ENCODE data around the gene NRXN2. TPM values are rescaled to one million over a fixed set of nuclear protein-coding genes. Genes with fewer than 3 reads are reported as not detected.

Gene NRXN2
- total RNA-seq, 1 experiment from 2014 or later, result 0.15 TPM

GRCh38 chr11:64599698-64600211 is 123.2 kb downstream of the NRXN2 start:
- intact Hi-C loops (cut with micrococcal nuclease; ENCODE audit: unreplicated experiment) (no loop called here), in situ Hi-C loops (cut with HindIII; ENCODE audit: low pct_unique_long_range_greater_than_20kb, low sequenced_read_pairs) (no loop called here)
- ATAC-seq (no peak), DNase-seq (ENCODE audit: low read depth, low spot score) (no peak)
- TF ChIP-seq REST (IDR thresholded peaks at IDR 0.05; ENCODE audit: insufficient read depth in 1 of 2, low read depth in 2 of 2, low read length in 1 of 2) (no peak), SIN3A (IDR thresholded peaks at IDR 0.05; ENCODE audit: borderline replicate concordance, insufficient read depth, low read depth, low read length) (no peak)
- TF ChIP-seq, protein P1, sequence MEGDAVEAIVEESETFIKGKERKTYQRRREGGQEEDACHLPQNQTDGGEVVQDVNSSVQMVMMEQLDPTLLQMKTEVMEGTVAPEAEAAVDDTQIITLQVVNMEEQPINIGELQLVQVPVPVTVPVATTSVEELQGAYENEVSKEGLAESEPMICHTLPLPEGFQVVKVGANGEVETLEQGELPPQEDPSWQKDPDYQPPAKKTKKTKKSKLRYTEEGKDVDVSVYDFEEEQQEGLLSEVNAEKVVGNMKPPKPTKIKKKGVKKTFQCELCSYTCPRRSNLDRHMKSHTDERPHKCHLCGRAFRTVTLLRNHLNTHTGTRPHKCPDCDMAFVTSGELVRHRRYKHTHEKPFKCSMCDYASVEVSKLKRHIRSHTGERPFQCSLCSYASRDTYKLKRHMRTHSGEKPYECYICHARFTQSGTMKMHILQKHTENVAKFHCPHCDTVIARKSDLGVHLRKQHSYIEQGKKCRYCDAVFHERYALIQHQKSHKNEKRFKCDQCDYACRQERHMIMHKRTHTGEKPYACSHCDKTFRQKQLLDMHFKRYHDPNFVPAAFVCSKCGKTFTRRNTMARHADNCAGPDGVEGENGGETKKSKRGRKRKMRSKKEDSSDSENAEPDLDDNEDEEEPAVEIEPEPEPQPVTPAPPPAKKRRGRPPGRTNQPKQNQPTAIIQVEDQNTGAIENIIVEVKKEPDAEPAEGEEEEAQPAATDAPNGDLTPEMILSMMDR (IDR thresholded peaks at IDR 0.05), result no peak
- H3K9me3 ChIP-seq (ENCODE audit: control insufficient read depth, insufficient read depth, low read depth, low read length), result no peaks in the 10 kb centered on the region
- no peaks in the 10 kb centered on the region for H3K36me3 ChIP-seq (ENCODE audit: control insufficient read depth, insufficient read depth, low read length)
- no TSS peak for BruUV-seq (replicated peaks)
- H3K4me3 ChIP-seq (ENCODE audit: low read depth in 2 of 2, low read length in 2 of 2), result no peak overlapping the region
- H3K27me3 ChIP-seq (ENCODE audit: control insufficient read depth, insufficient read depth, low read length), result no peaks in the 10 kb centered on the region
- CTCF ChIA-PET, result no interaction called here
- H3K27ac ChIP-seq (ENCODE audit: low read length), result no peak overlapping the region
- H3K4me1 ChIP-seq (ENCODE audit: control insufficient read depth, insufficient read depth, low read length), result no peaks in the 10 kb centered on the region
- POLR2A ChIA-PET, result no interaction called here

DNA sequence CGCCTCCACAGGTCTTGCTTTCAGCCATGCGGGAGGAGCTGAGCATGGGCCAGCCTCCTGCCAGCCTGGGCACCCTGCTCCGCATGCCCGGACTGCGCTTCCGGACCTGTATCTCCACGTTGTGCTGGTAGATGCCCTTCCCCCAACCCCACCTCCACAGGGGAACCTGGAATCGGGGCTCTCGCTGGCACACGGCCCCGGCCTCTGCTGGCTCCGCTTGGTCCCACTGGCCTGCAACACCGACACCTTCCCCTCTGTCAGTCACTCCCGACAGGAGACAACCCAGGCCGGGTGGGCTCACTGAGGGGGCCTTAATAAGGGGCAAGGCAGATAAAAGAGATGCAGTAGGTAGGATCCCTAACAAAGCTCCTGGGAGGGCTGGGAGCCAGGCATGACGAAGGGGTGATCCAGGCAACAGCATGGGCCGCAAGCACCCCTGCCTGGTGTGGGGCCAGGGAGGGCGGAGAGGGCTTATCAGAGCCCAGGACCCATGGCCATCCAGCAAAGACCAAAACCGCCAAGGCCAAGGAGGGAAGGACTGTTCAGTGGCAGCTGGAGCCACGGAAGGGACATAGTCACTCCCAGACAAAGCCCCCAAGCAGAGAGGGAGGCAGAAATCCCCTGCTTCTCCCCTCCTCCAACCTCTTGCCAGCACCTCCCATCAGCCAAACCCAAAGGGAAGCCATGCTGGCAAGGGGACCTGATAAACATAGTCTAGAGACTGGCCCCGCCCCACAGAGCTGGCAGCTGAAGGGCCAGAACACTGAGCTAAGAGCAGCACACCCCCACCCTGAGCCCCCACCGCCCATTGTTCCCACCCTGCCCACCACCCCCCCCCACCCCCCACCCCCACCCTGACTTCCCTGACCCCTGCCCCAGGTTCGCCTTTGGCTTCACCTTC is 124.0 kb downstream of the NRXN2 start:
- CTCF ChIA-PET, result no interaction called here
- Histone ChIP-seq H3K4me1 (ENCODE audit: control insufficient read depth, insufficient read depth, low read length) (no peaks in the 10 kb centered on the region), H3K36me3 (ENCODE audit: control insufficient read depth, insufficient read depth, low read length) (no peaks in the 10 kb centered on the region), H3K9me3 (ENCODE audit: control insufficient read depth, insufficient read depth, low read depth, low read length) (no peaks in the 10 kb centered on the region), H3K27me3 (ENCODE audit: control insufficient read depth, insufficient read depth, low read length) (no peaks in the 10 kb centered on the region), H3K27ac (ENCODE audit: low read length) (no peak overlapping the region), H3K4me3 (ENCODE audit: low read depth in 2 of 2, low read length in 2 of 2) (no peak overlapping the region)
- in situ Hi-C loops (cut with HindIII; ENCODE audit: low pct_unique_long_range_greater_than_20kb, low sequenced_read_pairs) (no loop called here), intact Hi-C loops (cut with micrococcal nuclease; ENCODE audit: unreplicated experiment) (no loop called here)
- DNase-seq (ENCODE audit: low read depth, low spot score) (no peak), ATAC-seq (no peak)
- no TSS peak for BruUV-seq (replicated peaks)
- POLR2A ChIA-PET, result no interaction called here
- no peak for TF ChIP-seq REST (IDR thresholded peaks at IDR 0.05; ENCODE audit: insufficient read depth in 1 of 2, low read depth in 2 of 2, low read length in 1 of 2)
